Prostate gland (tissue), 2 donors: ENCODE measurements around the gene POLG2. TPM values are rescaled to one million over a fixed set of nuclear protein-coding genes. Genes with fewer than 3 reads are reported as not detected.
A peak's percentile ranks its signal among the peaks of the same experiment; 100 is the strongest.

ENCODE experiments used
- DNase-seq: peaks from one replicate; pipeline ENCODE4 v3.0.0-alpha.2; 2019; ENCODE audit warnings: low spot score
- H3K27ac ChIP-seq, 2 donors: fragments of 200-600 bp; sonication (generic); 2 replicates each; pipeline ENCODE4 v1.5.1; 2017 to 2019
- H3K27me3 ChIP-seq: fragments of 200-600 bp; sonication (generic); replicated peaks from 2 replicates; pipeline ENCODE4 v1.5.1; 2019; ENCODE audit not compliant: insufficient read depth
- H3K36me3 ChIP-seq, 2 donors: fragments of 200-600 bp; sonication (generic); 1 replicate in 1 of 2; 2 replicates in 1 of 2; pipeline versions ENCODE4 v1.5.1 to v1.8.1; 2017 to 2019
- H3K4me1 ChIP-seq: fragments of 200-600 bp; sonication (generic); replicated peaks from 2 replicates; pipeline ENCODE4 v1.5.1; 2019
- H3K4me3 ChIP-seq, 2 donors: fragments of 200-600 bp; sonication (generic); 2 replicates each; pipeline ENCODE4 v1.5.1; 2017 to 2019
- H3K9me3 ChIP-seq: fragments of 200-600 bp; sonication (generic); 2 replicates; pipeline ENCODE4 v1.5.1; 2017
- CTCF ChIP-seq, 4 experiments: fragments of 200-600 bp in 2 of 4; fragments of 450-650 bp in 2 of 4; sonication (generic) in 2 of 4; IDR thresholded peaks; 1 replicate in 3 of 4; 2 replicates in 1 of 4; pipeline ENCODE4 v1.5.1; 2016 to 2019; ENCODE audit warnings: antibody characterized with exemption in 4 of 4, mild to moderate bottlenecking in 2 of 4, moderate library complexity in 2 of 4
- POLR2A ChIP-seq: fragments of 450-650 bp; IDR thresholded peaks from one replicate; pipeline ENCODE4 v1.6.1; 2016; ENCODE audit warnings: antibody characterized with exemption, mild to moderate bottlenecking
- POLR2AphosphoS5 ChIP-seq: sonication (generic); formaldehyde crosslinking; IDR thresholded peaks from one replicate; pipeline ENCODE4 v1.6.1; 2017; ENCODE audit warnings: antibody characterized with exemption
- WGBS: methylation state at CpG from one replicate; pipeline ENCODE4 v1.1.5; 2018; 5-methylcytosine and 5-hydroxymethylcytosine counted together
- intact Hi-C: fragments of 100-400 bp; cut with DNase I; formaldehyde crosslinking; loops from one replicate; pipeline ENCODE4 v1.14.2; 2022
- total RNA-seq, 2 donors: library from RNA; depleted of rRNA; stranded (reverse); fragments of >200 nt; gene quantifications; one replicate each; pipeline ENCODE4 v1.1.0, GENCODE V29; 2016

The POLG2 gene
- total RNA-seq, 2 donors from 2014 or later: 5.3 to 9.7 TPM

DNA sequence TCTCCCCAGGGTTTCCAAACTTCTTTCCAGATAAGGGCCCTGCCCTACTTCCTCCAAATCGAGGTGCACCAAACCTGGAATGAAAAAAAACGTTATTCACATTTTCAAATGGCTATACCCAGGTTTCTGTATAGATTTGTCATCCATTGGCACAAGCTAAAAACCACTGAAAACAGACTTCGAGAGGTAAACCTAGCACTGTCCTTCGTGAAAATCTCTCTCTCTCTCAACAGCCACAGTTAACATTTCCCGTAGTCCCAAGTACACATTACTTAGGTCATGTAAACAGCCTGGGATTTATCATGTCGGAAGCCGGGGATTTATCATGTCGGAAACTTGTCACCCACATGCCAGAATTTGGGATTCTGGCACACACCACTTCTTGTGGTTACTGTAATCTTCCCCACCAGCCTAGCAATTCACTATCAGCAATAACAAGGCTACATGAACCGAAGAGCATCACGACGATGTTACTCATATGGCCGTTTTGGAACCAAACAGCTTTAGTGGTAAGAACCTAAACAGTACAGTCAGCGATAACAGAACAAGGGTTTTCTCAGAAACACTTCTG lies 8.0 kb upstream of the POLG2 start:
- H3K36me3 ChIP-seq: peaks cover 21 to 27% of the 10 kb centered on the region in 2 donors

DNA sequence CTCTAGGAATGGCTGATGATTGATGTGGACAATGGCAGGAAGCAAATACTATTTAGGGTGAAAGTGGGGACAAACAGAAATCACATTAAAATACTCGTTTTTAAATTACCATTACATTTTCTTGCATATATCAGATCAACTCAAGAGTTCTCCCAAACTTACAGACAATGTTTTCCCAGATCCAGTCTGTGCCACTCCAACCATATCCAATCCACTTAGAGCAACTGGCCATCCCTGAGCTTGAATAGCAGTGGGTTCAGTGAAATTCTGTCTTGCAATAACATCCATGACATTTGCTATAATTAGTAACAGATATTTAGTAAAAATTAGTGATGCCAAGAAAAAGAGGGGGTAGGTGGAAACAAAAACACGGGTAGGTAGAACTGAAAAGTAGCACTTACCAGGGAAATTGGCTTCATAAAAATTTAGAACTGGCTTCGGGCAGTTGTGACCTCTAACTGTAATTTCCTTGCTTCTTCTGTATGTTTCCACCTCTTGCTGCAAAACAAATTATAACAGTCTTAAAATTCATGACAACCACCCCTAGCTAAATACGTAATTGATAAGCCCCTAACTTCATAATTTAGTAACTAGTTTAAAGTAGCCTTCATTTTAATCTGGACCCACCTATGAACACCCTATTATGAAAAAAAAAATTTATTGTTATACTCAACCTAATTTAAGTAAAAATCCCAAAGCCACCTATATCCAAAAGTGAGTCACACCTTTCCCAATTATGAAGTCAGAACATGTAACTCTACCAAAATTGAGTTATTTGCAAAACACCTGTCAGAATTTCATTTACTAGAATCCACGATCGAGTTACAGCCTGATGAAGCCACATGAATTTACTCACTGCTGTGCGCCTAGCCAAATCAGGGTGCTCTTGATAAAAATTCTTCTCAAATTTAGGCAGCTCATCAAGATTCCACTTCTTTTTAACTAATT lies 7.2 kb upstream of the POLG2 start:
- Histone ChIP-seq H3K9me3 (no peaks in the 10 kb centered on the region), H3K36me3 (peaks cover 23 to 27% of the 10 kb centered on the region in 2 donors), H3K27me3 (no peaks in the 10 kb centered on the region), H3K27ac (peak overlapping the region; percentile 99), H3K4me3 (peak overlapping the region; percentile 94 to 98), H3K4me1 (peaks cover 7% of the 10 kb centered on the region)
- intact Hi-C loops: loop anchor here (5.0 to 10.0 kb wide), 2 partner anchors 158 to 179 kb away; partner anchors contain the start of gene SMURF2
- TF ChIP-seq POLR2AphosphoS5: no peak
- no peak for TF ChIP-seq POLR2A
- TF ChIP-seq CTCF (IDR thresholded peaks at IDR 0.05): no peak
- 15% methylated on average over 7 of the region's 7 CpGs for WGBS
- DNase-seq: no peak

More for the DNA sequence above, 8.0 kb upstream of the POLG2 start:
- WGBS: under 1% methylated on average over 13 of the region's 13 CpGs
- Histone ChIP-seq H3K4me1 (peaks cover 7% of the 10 kb centered on the region), H3K9me3 (no peaks in the 10 kb centered on the region), H3K27ac (peak overlapping the region; percentile 99), H3K27me3 (no peaks in the 10 kb centered on the region), H3K4me3 (peak overlapping the region; percentile 94 to 98)
- DNase-seq: peak; percentile 30
- intact Hi-C loops: loop anchor here (5.0 to 10.0 kb wide), 2 partner anchors 157 to 180 kb away; partner anchors contain the start of gene SMURF2
- TF ChIP-seq CTCF (IDR thresholded peaks at IDR 0.05) (no peak), POLR2AphosphoS5 (no peak), POLR2A (no peak)

DNA sequence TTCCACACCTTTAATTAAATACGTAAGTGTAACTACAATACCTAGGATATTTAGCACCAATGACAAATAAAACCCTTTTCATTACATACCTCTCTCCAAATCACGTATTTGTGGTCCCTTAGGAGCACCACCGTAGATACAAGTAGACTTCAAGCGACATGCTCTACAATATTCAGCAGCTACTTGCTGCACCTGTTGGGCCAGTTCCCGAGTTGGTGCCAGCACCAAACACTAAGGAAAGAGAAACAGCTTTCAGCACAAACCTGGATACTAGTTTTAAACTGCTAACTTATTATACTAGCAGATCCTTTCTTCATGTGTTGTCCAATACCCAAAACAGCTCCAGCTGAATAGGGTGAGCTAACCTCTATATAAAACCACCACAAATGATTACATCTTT lies 6.5 kb upstream of the POLG2 start:
- no peaks in the 10 kb centered on the region for H3K9me3 ChIP-seq
- H3K4me3 ChIP-seq: no peak overlapping the region
- H3K27me3 ChIP-seq: no peaks in the 10 kb centered on the region
- DNase-seq: no peak
- 56% methylated on average over 5 of the region's 5 CpGs for WGBS
- intact Hi-C loops: loop anchor here (5.0 to 10.0 kb wide), 2 partner anchors 159 to 179 kb away; partner anchors contain the start of gene SMURF2
- TF ChIP-seq POLR2AphosphoS5: no peak
- no peak for TF ChIP-seq POLR2A
- no peak for TF ChIP-seq CTCF (IDR thresholded peaks at IDR 0.05)
- H3K36me3 ChIP-seq: peaks cover 23 to 27% of the 10 kb centered on the region in 2 donors
- H3K4me1 ChIP-seq: peaks cover 9% of the 10 kb centered on the region
- H3K27ac ChIP-seq: peak overlapping the region in 1 of 2 donors; percentile 0

DNA sequence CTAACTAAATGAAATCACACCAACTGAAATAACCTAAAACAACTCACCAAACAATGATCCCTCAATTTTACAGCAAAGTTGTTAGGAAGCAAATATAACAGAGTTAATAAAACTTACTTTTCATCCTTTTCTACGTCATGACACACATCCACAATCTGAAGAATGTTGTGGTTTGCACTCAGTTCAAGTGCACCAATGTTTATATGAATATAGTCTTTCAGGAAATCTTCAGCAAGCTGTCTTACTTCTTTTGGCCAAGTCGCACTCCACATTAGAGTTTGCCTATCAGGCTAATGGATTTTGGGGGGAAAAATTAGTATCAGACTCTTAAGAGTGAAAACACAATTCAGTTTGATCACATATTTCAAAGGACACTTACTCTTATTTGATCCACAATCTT lies 6.0 kb upstream of the POLG2 start:
- H3K4me3 ChIP-seq: no peak overlapping the region
- H3K27ac ChIP-seq: no peak overlapping the region
- DNase-seq: no peak
- H3K27me3 ChIP-seq: no peaks in the 10 kb centered on the region
- TF ChIP-seq CTCF (IDR thresholded peaks at IDR 0.05) (no peak), POLR2A (no peak), POLR2AphosphoS5 (no peak)
- intact Hi-C loops: loop anchor here (5.0 to 10.0 kb wide), 2 partner anchors 159 to 178 kb away; partner anchors contain the start of gene SMURF2
- H3K4me1 ChIP-seq: peaks cover 10% of the 10 kb centered on the region
- no peaks in the 10 kb centered on the region for H3K9me3 ChIP-seq
- peaks cover 23 to 27% of the 10 kb centered on the region in 2 donors for H3K36me3 ChIP-seq
- 70% methylated on average over 2 of the region's 2 CpGs for WGBS
